GM18505 (cell line): ENCODE measurements around the gene PPP1R11.

Experiments
- ATAC-seq: cut with Tn5 transposase; IDR thresholded peaks from one replicate; pipeline ENCODE4 v1.9.1; 2021; ENCODE audit not compliant: unreplicated experiment
- POLR2A ChIP-seq: IDR thresholded peaks from 4 replicates; pipeline ENCODE4 v1.6.1; 2011; ENCODE audit warnings: borderline replicate concordance; ENCODE audit not compliant: insufficient read depth, insufficient read length; ENCODE audit errors: extremely low read depth

PPP1R11 gene

GRCh38 chr6:30093951-30094661, 27.1 kb downstream of the PPP1R11 start:
- no peak for TF ChIP-seq POLR2A
- ATAC-seq = no peak

DNA sequence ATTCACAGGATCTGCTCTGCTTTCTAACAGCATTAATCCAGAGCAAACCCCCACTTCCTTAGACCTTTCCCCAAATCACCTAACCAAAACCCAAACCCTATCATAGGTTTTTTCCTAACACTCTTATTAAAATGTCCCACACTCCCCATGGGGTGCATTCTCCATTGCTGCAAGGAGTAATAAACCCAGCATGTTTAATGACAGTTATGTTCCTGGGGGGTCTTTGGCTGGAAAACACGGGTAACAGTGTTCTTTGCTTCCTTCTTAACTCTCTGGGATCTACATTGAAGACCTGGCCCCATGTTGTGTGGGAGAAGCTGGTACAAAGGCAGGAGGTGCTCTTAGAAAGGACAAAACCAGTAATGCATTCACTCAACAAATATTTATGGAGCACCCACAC, 29.8 kb downstream of the PPP1R11 start:
- no peak for TF ChIP-seq POLR2A
- ATAC-seq = no peak

GRCh38 chr6:30097902-30098768, 31.1 kb downstream of the PPP1R11 start:
- no peak for TF ChIP-seq POLR2A
- ATAC-seq = no peak

DNA sequence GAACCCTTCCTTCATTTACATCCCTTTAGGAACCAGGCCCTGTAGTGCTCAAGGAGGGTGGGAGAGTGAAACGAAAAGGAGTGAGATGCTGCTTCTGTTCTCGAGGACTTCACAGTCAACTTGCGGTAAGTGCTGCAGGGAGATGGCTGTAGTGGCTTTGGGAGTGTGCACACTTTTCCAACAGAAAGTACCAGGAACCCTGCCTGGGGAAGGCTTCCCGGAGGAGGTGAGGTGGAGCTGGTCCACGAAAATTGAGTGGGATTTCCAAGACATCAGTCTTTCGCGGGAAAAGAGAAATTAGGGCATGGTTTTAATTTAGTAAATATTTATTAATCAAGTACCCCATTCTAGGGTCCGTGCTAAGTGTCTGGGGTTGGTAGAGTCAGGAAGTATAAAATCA, 33.2 kb downstream of the PPP1R11 start:
- no peak for ATAC-seq
- no peak for TF ChIP-seq POLR2A

DNA sequence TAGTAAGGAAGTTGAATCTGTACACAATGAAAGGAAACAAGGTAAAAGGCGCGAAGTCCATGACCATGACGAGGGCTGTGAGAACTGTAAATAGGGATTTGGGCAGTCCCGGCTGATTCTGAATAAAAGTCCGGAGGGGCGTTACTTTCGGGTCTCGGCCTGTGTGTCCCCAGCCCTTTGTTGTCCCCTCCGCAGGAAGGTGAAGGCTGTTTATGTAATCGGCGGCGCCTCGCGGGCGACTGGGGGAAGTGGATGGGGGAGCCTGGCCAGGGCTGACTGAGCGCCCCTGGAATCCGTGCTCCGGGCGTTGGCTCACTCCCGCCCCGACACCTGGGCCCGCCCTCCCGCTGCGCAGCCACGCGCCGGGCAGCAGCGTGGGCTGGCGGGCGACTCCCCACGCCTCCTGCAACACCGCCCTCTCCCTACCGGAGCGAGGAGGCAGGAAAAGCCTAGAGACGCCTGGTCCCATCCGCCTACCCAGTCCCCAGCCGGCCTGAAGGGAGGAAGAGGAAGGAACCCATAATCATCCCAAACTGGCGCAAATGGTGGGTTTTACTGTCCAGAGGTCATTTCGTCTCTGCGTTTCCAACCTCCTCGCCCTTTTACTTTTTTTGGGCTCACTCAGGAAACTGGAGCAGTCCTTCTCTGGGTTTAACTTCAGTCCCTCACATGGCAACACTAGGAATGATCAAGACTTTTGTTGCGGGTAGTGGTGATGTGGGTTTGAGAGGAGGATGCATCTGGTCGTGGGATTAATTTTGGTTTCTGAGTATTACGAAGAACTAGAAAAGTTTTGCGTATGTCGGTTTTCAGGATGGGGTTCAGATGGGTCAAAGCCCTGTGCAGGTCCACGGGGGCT, 33.8 kb downstream of the PPP1R11 start:
- ATAC-seq = no peak
- no peak for TF ChIP-seq POLR2A

GRCh38 chr6:30101444-30102413, 34.7 kb downstream of the PPP1R11 start:
- no peak for ATAC-seq

DNA sequence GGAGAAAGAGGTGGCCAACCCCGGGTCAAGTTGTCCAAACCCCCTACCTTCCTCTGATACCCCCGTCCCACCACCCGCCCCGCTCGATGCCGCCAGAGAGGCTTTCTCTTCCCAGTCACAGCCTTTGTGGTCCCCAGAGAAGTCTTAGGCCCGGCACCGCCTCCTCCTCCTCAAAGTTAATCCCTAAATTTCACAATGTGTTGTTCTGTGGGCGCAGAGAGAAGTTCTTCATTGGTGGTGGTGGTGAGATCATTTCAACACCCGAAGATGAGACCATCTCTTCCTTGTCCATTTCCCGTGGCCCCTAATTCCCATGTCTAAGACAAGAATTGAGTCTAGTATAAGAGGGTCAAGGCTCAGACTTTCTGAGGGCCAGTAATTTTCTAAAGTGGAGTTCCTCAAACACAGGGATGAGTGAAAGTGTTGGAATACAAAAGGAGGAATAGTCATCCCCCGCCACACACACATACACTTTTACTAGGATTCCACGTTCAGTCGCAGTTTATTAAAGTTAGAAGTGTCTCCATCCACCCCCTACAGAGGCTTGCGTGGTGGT, 35.5 kb downstream of the PPP1R11 start:
- no peak for ATAC-seq
- no peak for TF ChIP-seq POLR2A

More at GRCh38 chr6:30101444-30102413, 34.7 kb downstream of the PPP1R11 start:
- TF ChIP-seq POLR2A = no peak

DNA sequence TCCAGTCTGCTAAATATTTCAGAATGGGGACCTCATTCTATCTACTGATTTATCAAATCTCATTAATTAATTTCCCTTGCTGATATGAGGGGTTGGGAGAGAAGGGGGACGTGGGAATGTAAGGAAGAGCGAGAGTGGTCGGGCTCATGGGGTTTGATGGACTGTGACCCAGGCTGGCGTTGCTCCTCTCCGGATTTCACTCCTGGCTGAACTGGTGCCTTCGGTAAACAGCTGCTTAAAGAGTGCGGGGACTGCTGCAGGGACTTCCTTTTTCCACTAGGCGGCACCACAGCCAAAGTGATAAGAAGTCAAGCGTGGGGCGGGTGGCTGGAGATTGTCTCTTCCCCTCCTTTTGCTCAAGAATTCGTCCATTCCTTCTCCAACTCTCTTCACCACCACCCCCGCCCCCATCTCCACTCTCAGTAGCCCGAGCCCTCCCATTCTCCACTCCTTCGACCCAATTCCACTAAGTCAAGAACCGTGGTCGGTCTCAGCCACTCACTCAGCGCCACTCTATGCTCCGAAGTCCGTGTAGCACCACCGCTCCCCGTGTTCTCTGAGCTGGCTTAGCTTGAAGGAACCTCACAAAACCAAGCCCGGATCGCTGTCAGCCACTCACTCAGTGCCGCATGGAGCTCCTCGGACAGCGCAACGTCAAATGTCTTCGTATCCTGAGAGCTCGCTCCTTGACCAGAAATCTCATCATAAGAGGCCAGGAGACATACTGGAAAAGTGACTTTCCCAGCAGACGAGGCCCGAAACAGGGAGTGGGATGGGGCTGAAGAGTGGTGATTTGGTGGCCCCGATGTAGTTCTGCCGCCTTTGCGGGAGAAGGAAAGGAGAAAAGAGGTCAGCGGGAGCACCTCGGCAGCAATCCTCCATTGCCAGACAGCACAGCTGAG, 36.2 kb downstream of the PPP1R11 start:
- no peak for ATAC-seq
- TF ChIP-seq POLR2A = no peak

DNA sequence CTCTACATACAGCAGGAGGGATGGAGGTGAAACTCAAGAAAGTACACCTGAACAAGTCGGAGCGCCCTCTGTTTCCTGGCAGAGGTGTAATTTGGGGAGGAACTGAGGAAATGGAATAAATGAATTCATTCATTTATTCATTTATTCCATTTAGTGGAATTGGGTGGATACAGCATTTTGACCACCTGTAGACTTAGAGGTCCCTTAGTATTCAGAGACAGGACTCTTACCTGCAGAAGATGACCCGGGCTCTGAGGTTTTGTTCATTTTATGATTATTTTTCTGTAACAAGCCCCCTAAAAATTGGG, 36.8 kb downstream of the PPP1R11 start:
- no peak for TF ChIP-seq POLR2A
- no peak for ATAC-seq

GRCh38 chr6:30104661-30105060, 37.7 kb downstream of the PPP1R11 start:
- no peak for TF ChIP-seq POLR2A
- no peak for ATAC-seq

- no peak for ATAC-seq
- no peak for TF ChIP-seq POLR2A
Observed at GRCh38 chr6:30111266-30111856, 44.4 kb downstream of the PPP1R11 start.
